HEK293T (cell line): ENCODE data around the gene APOO.

ENCODE experiments used
- ARNT ChIP-seq: fragments of 450-650 bp; IDR thresholded peaks from 2 replicates; pipeline ENCODE4 v1.6.1; 2017; ENCODE audit warnings: mild to moderate bottlenecking
- SP1 ChIP-seq: fragments of 450-650 bp; IDR thresholded peaks from 2 replicates; pipeline ENCODE4 v1.6.1; 2017

DNA sequence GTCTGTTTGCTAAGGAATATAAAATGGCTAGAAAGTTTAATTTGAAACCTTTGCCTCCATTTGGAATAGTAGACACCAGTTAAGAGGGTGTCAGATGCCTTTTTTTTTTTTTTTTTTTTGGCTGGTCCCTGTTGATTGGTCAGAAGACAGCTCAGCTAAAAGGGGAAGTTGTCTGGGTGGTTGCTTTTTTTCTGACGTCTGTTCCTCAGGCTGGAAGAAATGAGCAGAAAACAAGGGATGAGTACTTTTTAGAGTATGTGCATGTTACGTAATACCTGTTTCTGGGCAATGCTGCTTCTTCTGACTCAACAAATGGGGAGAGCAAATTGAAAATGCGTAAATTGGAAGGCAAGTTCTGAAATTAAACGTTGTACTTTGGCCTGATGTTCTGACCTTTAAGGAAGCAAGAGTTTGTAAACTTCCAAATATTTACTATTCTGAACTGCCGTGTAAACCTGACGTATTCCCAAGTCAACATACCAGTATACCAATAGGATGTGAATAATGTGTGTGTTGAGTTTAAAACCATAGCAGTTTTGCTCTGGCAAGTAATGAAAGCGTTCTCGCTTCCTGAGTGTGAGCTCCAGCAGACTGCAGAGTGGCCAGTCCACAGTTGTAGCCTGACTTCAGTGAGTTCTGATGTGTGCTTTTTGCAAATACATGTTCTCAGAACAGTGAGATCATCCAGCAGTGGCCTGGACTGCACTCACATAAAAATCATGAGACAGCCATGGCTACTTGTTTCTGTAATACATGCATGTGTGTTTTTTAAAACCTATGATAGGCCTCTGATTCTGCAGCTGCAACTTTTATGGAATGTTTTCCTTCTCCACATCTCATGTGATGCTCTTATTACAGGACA lies 123.0 kb downstream of the APOO start:
- TF ChIP-seq ARNT (no peak), SP1 (no peak)
